HG02943 (cell line): Measurements from ENCODE around the gene KIAA1549.
"Not testable (repeated sequence)": the region's sequence is repeated elsewhere in the genome, so short reads cannot be mapped to it uniquely, and the experiment has no call there.

Experiments used
- ATAC-seq: cut with Tn5 transposase; IDR thresholded peaks from one replicate; pipeline ENCODE4 v1.9.1; 2021; ENCODE audit warnings: mild to moderate bottlenecking, low read depth, moderate library complexity; ENCODE audit not compliant: unreplicated experiment

KIAA1549 gene

DNA sequence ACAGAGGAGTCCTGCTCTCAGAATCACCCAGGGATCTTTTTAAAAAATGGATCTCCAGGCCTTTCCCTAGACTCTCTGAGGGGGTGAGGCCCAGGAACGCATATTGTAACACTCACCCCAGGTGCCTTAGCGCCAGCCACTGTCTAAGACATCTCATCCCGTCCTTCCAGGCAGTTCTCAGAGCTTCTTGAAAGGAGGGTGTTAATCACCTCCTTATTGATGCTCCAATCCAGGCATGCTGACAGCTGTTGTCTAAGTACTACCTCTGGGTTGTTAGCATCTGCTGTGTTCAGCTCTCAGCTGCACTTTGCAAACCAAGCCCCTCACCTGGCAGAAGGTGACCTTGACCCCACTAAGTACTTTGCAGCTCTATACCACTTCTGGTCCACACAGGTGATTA lies 36.0 kb downstream of the KIAA1549 start:
- ATAC-seq: no peak

DNA sequence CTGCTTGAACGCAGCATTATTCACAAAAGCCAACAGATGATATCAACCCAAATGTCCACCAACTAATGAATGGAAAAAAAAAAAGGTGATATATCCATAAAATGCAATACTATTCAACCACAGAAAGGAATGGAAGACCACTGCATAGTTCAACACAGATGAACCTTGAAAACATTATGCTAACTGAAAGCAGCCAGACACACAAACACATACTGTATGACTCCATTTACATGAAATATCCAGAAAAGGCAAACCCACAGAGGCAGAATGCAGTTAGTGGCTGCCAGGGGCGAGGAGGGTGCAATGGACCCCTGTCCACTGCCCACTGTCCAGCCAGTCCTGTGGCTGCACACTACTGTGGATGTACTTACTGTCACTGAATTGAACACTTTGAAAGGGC lies 36.6 kb downstream of the KIAA1549 start:
- ATAC-seq: no peak

DNA sequence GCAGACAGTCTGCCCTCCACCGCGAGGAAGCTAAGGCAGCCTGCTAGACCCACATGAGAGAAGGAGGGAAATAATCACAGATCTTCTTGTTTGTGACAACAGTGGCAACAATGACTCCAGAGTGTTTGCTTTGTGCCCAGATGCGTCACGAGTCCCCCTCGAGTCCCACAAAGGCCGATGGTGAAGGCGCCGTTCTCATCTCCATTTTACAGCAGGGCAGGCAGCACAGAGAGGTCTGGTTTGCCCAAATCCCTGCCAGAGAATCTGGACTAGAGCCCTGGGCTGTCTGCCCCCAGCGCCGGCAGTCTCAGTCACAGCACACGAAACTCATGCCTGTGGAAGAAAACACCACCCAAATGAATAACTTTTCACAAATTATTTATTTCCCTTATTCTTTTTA lies 38.1 kb downstream of the KIAA1549 start:
- ATAC-seq: no peak

DNA sequence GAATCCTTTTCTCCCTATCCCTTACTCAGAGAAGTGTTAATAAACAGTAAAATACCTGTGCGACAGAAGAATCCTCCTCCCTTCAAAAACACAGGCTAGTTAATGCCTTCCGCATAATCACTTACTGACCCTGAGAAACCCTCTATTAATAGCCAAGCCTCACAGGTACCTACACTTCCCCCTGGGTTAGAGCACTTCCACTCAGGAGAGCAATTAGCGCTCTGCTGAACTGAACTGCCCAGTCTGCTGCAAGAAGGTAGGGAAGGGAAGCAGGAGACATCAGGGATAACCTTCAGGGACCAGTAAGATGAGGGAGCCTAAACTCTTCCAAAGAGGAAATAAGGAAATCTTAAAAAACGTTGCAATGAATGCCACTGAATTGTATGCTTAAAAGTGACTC lies 39.6 kb downstream of the KIAA1549 start:
- no peak for ATAC-seq

DNA sequence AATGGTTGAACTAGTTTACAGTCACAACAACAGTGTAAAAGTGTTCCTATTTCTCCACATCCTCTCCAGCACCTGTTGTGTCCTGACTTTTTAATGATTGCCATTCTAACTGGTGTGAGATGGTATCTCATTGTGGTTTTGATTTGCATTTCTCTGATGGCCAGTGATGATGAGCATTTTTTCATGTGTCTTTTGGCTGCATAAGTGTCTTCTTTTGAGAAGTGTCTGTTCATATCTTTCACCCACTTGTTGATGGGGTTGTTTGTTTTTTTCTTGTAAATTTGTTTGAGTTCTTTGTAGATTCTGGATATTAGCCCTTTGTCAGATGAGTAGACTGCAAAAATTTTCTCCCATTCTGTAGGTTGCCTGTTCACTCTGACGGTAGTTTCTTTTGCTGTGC lies 40.6 kb downstream of the KIAA1549 start:
- not testable (repeated sequence) for ATAC-seq

DNA sequence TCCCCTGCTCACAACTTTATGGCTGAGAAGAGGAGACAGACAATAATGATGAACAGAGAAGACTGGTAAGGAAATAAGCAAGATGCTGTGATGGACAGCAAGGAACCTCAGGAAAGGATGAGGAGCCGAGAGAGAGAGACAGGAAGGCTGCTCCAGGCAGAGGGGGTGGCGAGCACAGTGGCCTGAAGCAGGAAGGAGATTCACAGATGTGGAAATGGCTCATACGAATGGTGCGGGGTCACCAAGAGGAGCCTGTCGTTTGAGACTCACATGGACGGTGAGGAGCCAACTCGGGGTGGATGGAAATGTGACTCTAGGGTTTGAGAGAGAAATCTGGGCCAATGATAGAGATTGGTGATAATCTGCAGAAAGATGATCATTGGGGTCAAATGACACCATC lies 43.7 kb downstream of the KIAA1549 start:
- no peak for ATAC-seq

DNA sequence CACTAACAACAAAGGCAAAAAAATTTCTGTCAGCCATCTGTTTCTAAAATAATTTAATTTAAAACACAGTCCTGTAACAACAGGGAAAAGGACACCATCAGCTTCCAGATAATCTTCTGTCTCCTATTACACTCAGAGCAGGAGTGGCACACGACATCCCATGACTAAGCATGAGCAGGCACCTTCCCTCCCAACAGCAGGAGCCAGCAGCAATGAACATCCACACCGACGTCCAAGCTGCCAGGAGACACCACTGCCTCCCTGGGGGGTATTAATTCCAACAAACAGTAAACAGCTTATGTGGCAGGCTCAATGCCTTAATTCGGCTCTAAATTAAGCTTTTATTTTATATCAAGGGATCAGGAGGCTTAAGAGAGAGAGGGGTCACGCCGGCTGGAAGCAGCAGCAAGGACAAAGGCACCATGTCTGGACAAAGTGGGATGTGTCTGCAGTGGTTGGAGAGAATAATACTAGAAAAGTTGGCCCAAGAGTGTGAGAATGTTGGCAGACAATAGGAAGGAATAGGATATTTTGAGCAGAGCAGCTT lies 45.7 kb downstream of the KIAA1549 start:
- ATAC-seq: no peak

DNA sequence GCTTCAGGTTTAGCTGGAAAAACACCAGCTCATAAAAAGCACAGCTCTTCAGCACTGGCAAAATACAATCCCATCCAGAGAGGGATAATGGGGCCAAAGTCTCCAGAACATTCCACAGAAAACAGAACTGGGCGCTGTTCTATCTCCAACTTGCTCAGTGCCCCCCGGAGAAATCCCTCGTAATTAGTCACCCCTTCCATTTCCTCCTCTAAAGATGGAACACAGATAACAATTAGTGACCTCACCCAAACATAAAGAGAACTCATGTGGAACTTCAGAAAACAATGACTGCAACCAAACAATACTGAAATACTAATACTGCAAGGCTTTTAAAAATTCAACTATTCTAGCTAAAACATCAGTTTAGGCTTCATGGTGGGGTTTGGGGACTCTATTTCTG lies 46.3 kb downstream of the KIAA1549 start:
- no peak for ATAC-seq

DNA sequence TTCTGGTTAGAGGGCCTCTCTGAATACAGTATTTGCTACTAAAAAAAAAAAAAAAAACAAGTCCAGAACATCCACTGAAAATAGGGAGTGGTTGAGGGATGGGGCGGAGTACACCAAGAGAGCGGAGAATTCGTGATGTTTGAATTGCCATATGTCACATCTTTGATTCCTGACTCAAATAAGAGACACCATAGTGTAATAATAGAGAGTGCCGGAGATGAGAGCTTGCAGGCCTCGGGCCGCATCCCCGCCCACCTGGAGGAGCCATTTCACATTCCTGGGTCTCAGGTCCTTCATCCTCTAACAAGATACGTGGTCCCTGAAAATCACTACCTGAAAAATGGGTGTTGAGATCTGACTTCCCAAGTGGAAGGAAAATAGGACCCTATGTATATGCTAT lies 46.8 kb downstream of the KIAA1549 start:
- no peak for ATAC-seq

DNA sequence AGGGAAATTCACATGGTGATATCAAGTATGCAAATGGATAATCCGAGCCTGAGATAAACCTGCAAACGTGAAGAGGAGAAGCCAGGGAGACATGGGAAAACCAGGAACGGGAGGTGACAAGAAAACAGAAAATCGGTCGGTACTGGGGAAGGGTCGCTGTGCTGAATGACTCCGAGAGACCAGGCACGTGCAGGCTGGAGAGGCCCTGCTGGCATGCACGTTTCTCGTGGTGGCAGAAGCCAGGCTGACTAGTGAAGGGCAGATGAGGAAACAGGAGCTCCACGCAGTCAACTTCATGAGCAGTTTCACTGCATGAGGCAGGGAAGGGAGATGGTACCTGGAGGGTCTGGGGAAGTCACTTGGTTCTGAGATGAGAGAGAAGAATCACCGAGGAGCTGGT lies 48.3 kb downstream of the KIAA1549 start:
- ATAC-seq: no peak

DNA sequence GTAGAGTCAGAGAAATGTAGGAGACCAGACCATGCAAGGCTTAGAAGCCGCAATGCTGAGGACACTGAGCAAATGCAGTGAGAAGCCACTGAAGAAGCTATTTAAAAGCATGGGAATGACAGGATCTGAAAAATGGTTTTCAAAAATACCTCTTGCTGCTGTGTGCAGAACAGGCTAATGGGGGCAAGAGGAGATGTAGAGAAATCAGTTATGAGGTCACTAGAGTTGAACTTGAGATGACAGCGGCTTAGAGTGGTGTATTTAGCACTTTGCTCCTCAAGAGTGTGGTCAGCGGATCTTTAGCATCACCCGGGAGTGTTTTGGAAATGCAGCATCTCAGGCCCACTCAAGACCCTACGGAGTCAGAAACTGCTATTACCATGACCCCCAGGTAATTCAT lies 48.8 kb downstream of the KIAA1549 start:
- no peak for ATAC-seq

DNA sequence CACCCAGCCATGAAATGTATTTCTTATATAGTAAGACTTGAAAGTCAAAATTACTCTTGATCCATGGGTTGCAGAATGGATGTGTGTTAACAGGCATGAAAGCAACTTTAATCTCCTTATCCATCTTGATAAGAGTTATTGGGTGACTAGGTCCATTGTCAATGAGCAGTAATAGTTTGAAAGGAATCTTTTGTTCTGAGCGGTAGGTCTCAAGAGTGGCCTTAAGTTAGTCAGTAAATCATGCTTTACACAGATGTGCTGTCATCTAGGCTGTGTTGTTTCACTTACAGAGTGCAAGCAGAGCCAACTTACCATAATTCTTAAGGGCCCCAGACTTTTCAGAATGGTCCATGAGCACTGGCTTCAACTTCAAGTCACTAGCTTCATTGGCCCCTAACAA lies 51.2 kb downstream of the KIAA1549 start:
- no peak for ATAC-seq

DNA sequence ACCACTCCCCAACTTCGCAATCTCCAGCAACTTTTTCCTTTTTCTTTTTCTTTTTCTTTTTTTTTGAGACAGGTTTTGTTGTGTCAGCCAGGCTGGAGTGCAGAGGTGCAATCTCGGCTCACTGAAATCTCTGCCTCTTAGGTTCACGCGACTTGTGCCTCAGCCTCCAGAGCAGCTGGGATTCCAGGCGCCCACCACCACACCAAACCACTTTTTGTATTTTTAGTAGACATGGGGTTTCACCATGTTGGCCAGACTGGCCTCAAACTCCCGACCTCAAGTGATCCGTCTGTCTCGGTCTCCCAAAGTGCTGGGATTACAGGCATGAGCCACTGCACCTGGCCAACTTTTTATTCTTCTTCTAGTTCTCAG lies 55.0 kb downstream of the KIAA1549 start:
- ATAC-seq: no peak

DNA sequence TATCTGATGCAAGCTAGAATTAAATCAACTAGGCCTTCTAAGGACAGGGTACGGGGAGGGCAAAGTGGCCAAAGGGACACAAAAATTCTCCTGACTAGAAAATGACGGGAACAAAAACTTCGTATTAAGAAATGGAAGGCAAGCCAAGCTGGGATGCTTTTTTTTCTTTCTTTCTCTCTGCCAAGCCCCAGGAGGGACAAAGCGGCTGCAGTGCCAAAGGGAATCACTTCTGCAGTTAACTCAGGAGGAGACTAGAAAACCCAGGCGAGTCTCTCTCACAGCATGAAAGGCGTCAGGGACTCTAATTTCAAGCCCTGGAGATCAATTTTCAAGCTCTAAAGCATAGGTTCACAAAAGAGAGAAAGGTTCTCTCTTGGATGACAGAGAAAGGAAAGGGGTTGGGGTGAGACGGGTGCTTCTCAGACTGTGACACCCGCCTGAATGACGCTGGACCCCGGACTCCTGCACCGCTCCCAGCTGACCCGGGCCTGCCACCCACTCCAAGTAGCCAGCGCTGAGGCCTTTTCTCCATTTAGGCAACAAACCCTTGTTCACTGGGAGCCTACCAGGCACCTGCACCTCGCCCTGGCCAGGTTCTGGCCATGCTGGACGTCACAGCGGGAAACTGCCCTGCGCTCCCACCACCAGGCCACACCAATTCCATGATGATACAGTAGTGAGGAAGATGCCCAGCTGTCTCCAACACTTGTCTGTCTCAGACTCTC lies 56.5 kb downstream of the KIAA1549 start:
- no peak for ATAC-seq

DNA sequence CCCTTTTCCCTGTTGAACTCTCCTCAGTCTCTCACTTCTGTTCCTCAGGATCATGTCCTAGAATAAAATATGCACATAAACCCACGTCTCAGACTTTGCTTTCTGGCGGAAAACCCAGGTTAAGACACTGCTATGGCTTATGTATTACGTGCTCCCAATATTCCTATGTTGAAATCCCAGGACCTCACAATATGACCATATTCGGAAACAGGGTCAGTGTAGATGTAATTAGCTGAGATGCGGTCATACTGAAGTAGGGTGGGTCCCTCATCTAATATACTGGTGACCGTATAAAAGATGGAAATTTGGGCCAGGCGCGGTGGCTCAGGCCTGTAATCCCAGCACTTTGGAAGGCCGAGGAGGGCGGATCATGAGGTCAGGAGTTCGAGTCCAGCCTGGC lies 59.9 kb downstream of the KIAA1549 start:
- ATAC-seq: no peak

DNA sequence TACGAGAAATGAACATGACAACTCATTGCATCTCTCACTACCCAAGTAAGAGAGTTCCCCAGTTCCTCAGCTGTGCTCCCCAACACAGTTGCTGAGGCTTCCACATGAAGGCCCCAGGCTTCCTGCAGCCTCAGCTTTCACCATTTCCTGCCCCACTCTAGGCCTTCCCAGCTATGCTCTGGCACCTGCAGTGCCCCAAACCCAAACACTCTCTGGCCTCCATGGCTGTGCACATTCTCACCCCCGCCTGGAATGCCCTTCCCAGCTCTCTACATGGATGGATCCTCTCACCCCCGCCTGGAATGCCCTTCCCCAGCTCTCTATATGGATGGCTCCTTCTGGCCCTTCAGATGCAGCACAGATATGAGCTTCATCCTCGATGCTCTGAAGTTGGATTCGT lies 61.3 kb downstream of the KIAA1549 start:
- ATAC-seq: no peak

DNA sequence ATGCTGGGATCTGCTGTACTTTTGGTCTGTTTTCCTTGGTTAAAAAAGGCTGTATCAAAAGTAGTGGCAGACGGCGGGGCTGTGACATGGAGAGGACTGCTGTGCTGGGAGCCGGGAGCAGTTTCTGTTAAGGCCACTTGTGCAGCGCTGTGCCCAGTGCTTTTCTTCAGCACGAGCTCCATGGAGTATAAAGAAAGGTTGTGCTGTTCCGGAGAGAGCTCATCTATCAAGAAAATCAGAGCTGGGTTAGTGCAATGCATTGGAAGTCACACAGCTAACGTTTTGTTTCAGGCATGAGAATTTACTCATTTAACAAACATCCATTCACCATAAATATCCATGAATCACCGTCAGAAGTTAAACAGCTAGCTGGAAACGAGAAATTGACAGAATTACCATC lies 62.0 kb downstream of the KIAA1549 start:
- no peak for ATAC-seq

DNA sequence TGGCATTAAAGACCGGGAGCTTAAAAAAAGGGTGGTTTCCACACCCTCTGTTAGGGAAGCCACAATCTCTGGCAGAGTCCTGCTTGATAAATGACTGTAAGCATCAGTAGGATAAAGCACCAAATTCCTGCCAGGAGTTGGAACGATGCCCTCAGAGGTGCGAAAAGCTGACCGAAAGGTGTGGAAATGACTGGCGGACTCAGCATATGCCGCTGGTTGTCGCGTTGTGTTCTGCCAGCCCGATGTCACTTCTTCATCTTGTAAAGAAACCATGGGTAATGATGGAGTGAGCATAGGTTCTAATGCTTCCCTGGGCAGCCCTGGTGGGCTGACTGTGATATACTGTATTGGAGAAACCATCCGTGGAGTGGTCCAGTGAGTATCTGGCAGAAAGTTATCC lies 62.4 kb downstream of the KIAA1549 start:
- ATAC-seq: no peak

DNA sequence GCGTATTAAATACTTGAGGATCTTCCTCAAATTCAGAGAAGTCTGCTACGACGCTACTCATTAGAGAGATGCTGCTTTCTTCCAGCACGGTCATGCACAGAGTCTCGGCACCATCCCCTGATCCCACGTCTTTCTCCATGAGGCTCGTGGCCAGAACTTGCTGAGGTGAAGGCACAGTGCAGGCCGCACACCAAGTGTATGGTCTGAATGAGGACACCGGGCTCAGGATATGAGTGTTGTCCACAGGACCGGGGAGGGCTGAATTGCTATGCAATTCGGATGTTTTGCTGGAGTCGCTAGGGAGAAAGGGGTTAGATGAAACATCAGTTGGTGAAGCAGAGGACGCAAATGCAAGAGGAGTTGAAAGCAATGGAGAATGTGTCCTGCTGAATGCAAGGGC lies 63.0 kb downstream of the KIAA1549 start:
- ATAC-seq: no peak

DNA sequence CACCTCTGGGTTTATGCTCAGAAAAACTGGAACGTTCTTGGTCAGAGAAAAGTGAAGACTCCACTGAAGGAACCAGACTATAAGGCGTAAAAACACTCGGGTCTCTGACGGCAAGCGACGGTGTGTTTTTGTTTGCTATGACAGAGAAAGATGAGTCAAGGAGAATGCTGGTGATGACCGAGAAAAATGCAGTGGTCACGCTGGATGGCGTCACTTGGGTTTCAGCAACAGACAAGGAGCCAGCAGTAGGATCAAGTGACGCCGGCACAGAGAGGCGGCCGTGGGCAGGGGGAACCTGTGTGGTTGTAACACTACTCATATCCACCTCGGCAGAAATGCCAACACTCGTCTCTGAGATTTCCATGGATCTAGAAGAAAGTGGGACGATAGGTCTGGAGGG lies 63.4 kb downstream of the KIAA1549 start:
- no peak for ATAC-seq

DNA sequence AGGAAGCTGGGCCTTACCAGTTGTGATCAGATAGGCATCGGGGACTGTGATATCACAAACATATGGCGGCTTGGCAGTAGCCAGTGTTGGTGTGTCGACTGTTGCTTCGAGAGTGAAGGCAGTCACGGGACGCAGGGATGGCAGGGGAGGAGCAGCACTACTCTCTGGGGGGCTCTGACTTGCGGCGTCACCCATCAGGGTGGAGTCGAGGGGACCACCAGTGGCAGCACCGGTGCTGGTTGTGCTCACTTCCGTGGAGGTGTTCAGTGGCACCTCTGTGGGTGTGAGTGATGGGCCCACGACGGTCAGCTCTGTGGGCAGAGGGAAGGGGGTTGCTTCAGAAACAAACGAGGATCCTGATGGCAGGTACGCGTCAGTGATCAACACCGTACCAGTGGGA lies 64.5 kb downstream of the KIAA1549 start:
- ATAC-seq: no peak

DNA sequence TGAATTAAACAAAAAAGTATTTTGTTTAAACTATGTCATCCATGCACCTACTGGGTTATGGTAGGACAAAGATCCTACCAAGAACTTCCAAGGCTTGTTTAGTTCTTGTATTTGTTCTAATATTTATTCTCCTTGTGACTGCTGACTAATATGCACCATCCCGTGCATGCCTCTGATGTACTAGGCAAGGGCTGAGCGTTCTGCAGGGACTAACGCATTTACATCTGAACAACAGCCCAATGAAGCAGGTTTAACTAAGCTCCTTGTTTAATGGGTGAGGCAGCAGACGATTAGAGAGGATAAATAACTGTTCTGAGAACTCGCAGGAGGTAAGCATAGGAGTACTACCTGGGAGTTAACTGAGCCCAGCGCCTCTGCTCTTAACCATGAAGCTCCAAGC lies 64.9 kb downstream of the KIAA1549 start:
- no peak for ATAC-seq

DNA sequence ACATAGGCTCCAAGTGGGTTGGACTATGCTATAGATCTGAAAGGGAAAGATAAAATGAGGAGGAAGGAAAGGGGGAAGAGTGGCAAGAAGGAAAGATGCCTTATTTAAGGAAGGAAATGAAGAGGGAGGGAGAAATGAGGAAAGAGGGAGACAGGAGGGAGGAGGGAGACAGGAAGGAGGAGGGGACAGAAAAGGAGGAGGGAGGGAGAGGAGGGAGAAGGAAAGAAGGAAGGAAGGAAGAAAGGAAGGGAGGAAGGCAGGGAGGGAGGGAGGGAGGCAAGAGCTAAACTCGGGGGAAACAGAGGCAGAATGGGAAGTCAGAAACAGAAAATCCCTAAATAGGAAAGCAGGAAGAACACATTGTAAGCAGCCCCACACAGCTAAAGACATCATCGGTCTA lies 67.4 kb downstream of the KIAA1549 start:
- no peak for ATAC-seq
